ENCODE measurements around the gene COLEC12.

GRCh38 chr18:413233-413632 is 87.3 kb downstream of the COLEC12 start:
- TF ChIP-seq CTCF (IDR thresholded peaks at IDR 0.05) (no peak), REST (IDR thresholded peaks at IDR 0.05; ENCODE audit: insufficient read depth in 1 of 2, low read depth in 2 of 2, low read length in 1 of 2) (no peak), POLR2AphosphoS5 (IDR thresholded peaks at IDR 0.05; ENCODE audit: low read depth, low read length) (no peak), SIN3A (IDR thresholded peaks at IDR 0.05; ENCODE audit: borderline replicate concordance, insufficient read depth, low read depth, low read length) (no peak), TCF7L2 (IDR thresholded peaks at IDR 0.05; ENCODE audit: low read depth, low read length) (no peak)

Data from Panc1 (cell line).